ENCODE data around the gene BTN2A1.
"Not testable (repeated sequence)": the region's sequence is repeated elsewhere in the genome, so short reads cannot be mapped to it uniquely, and the experiment has no call there.

BTN2A1 gene

DNA sequence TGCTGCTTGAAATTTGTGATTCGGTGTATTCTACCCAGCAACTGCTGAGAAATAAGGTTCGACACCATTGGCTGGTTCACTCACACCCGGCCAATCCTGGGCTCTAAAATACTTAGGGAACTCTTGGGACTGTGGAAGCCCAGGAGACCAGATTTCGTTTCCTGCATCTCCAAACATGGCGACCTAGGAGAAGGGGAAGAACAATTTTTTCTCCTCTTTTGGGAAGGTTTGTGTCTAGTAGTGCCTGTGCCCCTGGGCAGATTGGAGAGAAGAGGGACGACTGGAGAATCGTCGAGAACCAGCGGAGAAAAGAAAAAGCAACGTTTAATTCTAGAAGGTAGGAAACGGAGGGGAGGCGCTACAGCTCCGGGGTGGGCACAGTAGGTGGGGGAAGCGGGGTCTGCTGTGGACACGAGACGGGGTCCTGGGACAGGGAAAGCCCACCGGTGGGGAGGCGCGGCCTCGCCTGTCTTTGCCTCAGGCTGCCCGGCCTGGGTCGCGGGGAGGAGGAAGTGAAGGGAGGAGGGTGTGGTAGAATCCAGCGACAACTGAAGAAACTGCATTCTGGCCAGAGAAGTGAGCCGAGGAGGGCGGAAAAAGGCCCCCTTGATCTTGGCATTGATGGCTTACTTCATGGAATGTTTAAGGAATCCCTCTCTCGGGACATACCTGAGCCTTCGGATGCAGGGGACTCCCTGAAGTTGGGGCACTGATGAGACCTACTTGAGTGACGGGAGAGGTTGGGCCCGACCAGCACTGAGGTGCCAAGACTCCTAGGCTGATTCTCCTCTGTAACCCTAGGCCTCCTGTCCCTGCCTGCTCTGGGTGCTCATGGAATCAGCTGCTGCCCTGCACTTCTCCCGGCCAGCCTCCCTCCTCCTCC lies at the start of gene BTN2A1:
Gene BTN2A1, plus strand, starts transcription at position 150 of the 883 bp plus-strand sequence. Its CDS starts 682 bp downstream, at position 832.
- DNase-seq = peak; percentile 87

- no peak for DNase-seq
These were observed 48.7 kb upstream of the BTN2A1 start for GRCh38 chr6:26408828-26409730.

- no peak for DNase-seq
These were observed 46.0 kb upstream of the BTN2A1 start for GRCh38 chr6:26411751-26412150.

GRCh38 chr6:26412228-26412627 lies 45.5 kb upstream of the BTN2A1 start:
- DNase-seq = no peak

DNA sequence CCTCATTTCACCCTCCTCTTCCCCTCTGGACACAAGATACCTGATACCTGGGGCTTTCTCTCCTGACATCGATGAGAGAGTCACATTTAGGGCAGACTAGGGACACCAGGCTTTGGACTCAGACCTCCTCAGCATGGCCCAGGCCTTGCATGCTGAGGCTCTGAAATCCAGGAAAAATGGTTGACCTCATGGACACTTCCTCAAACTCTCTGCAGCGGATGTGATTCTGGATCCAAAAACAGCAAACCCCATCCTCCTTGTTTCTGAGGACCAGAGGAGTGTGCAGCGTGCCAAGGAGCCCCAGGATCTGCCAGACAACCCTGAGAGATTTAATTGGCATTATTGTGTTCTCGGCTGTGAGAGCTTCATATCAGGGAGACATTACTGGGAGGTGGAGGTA lies 44.8 kb upstream of the BTN2A1 start:
- no peak for DNase-seq

DNA sequence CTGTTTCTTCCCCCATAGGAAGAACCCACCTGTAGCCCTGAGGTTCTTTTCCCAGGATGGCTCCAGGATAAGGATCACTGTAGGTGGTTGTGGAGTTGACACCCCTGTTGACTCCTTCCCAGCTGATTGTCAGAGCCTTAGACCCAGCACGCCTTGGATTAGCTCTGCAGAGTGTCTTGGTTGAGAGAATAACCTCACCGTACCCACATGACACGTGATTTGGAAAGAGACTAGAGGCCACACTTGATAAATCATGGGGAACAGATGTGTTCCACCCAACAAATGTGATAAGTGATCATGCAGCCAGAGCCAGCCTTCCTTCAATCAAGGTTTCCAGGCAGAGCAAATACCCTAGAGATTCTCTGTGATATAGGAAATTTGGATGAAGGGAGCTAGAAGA lies 43.5 kb upstream of the BTN2A1 start:
- no peak for DNase-seq

DNA sequence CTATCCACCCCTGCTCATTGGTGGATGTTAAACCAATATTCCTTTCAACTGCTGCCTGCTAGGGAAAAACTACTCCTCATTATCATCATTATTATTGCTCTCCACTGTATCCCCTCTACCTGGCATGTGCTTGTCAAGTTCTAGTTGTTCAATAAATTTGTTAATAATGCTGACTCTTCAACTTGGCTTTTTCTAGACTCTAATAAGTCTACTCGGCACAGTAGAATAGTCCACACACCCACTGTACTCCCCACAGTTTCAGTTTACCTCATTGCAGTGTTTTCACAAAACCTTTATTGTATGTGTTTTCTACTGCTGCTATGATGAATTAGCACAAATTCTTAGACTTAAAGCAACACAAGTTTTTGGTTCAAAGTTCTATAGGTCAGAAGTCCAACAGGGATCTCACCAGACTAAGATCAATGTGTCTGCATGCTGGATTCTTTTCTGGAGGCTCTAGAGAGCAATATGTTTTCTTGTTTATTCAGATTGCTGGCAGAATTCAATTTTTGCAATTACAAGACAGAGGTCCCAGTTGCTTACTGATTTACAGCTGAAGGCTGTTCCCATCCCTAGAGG lies 42.6 kb upstream of the BTN2A1 start:
- no peak for DNase-seq

DNA sequence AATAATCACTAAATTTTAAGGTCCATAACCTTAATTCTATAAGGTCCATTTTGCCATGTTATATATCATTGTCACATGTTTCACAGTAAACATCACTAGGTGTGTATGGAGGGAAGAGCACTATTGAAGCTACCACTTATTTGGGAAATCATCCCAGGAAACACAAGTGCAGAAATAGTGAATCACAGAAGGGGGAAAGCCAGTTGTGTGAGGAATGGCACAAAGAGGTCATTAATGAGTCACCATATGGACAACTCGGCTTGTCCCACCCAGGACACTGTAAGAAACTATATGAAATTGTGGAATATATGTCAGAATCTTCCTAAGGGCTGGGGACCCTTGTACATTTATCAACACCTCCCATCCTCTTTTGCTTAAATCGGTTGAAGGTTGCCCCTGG lies 42.0 kb upstream of the BTN2A1 start:
- no peak for DNase-seq

DNA sequence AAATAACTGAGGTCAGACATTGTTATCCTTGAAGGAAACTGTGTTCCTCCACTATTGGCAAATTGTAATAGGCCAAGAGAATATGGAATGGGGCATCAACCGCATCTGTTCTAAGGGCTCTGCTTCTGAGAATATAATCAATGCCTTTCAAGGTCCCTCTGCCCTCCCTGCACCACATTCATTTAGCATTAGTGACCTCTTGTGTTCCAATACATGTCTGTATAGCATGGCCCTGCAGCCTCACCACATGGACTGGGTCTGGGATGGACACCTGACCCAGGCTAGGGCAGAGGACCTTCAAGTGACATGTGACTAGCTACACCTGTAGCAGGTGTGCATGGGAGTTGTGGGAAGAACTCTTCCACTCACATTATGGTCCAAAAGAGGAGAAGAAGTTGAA lies 41.5 kb upstream of the BTN2A1 start:
- DNase-seq = no peak

GRCh38 chr6:26418077-26418476 lies 39.7 kb upstream of the BTN2A1 start:
- DNase-seq = not testable (repeated sequence)

DNA sequence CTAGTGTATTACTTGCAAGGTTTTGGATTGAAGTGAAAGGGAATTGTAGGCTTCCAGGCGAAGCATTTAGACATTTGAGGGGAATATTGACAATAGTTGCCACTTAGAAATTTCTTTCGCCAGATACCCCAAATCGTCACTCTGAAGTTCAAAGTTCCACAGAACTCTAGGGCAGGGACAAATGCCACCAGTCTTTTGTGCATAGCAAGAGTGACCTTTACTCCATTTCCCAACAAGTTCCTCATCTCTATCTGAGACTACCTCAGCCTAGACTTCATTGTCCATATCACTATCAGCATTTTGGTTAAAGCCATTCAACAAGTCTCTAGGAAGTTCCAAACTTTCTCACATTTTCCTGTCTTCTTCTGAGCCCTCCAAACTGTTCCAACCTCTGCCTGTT lies 39.0 kb upstream of the BTN2A1 start:
- DNase-seq = not testable (repeated sequence)

- peak; percentile 56 for DNase-seq
These were observed 37.0 kb upstream of the BTN2A1 start for GRCh38 chr6:26420688-26421171.

- peak; percentile 88 for DNase-seq
These were observed 36.3 kb upstream of the BTN2A1 start for GRCh38 chr6:26421259-26422144.

- DNase-seq = no peak
These were observed 35.4 kb upstream of the BTN2A1 start for GRCh38 chr6:26422329-26422728.

DNA sequence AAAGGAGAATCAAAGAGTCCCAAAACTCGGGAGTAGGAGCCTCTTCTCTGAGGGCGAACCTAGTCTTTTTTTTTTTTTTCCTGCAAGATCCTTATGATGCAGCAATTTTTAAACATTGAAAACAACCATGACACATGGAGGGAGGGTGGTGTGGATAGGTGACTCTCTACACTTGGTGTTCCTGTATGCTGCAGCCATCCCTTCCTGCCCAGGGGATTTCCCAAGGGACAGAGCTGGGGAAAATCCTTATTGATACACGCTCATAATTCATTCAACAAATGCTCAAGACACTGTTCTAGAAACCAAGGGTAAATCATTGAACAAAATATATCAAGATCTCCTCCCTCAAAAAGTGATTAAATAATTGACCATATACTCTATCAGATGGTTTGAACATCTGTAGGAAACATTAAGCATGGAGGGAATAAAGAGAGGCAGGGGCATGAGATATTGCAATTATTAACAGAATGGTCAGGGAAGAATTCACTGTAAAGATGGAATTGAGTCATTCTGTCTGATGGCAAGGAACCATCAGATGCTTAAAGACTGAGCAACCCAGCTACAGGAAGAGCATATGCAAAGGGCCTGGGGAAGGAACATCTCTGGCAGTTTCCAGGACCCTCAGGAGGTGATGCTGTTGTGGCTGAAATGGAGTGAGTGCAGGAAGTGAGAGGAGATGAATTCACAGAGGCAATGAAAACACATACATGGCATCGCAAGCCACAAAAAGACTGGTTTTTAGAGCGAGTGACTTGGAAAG lies 30.9 kb upstream of the BTN2A1 start:
- DNase-seq = no peak

GRCh38 chr6:26427451-26427809 lies 30.3 kb upstream of the BTN2A1 start:
- DNase-seq = no peak

GRCh38 chr6:26428206-26428605 lies 29.5 kb upstream of the BTN2A1 start:
- no peak for DNase-seq

- no peak for DNase-seq
These were observed 27.0 kb upstream of the BTN2A1 start for GRCh38 chr6:26430787-26431186.

GRCh38 chr6:26431258-26432172 lies 26.2 kb upstream of the BTN2A1 start:
- no peak for DNase-seq

DNA sequence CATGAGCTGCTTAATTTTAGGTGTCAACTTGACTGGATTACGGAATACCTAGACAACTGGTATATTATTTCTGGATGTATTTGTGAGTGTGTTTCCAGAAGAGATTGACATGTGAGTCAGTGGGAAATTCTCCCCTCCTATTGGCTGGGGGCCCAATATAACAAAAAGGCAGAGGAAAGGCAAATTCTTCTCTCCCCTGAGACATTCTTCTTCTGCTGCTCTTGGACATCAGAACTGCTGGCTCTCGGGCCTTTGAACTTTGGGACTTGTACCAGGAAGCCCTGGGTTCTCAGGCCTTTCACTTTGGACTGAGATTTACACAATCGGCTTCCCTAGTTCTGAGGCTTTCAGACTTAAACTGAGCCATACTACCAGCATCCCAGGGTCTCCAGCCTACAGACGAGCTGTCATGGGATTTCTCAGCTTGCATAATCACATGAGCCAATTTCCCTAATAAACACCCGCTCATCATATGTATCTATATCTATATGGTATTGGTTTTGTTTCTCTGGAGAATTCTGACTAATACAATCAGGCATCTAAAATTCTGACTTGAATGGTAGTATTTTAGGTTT lies 25.0 kb upstream of the BTN2A1 start:
- DNase-seq = no peak
